Endometrial microvascular endothelial cells (primary cell): Measurements from ENCODE around the gene PLS1. TPM values are rescaled to one million over a fixed set of nuclear protein-coding genes. Genes with fewer than 3 reads are reported as not detected.
"Not testable (repeated sequence)": the region's sequence is repeated elsewhere in the genome, so short reads cannot be mapped to it uniquely, and the experiment has no call there.

Experiments
- in situ Hi-C: cut with HindIII; loops from 2 replicates; pipeline ENCODE4 v1.10.0; 2017; ENCODE audit warnings: low sequenced_read_pairs, low pct_unique_long_range_greater_than_20kb; ENCODE audit errors: inconsistent ontology term
- total RNA-seq: library from RNA; depleted of rRNA; stranded (reverse); fragments of >200 nt; gene quantifications from one replicate; pipeline ENCODE4 v1.2.3, GENCODE V29; 2015; ENCODE audit errors: inconsistent ontology term

PLS1 gene
- 1.4 TPM for total RNA-seq

GRCh38 chr3:142595951-142596725 lies at the start of gene PLS1:
PLS1 (plus strand) TSS chr3:142596393; CDS start chr3:142664238, 67,845 bp downstream.
- in situ Hi-C loops, result no loop called here

- in situ Hi-C loops, result no loop called here
These were observed 46.2 kb upstream of the PLS1 start for GRCh38 chr3:142549986-142550385.

- in situ Hi-C loops, result not testable (repeated sequence)
These were observed 43.6 kb upstream of the PLS1 start for GRCh38 chr3:142552579-142552978.

- in situ Hi-C loops, result no loop called here
These were observed 42.5 kb upstream of the PLS1 start for GRCh38 chr3:142553741-142554140.

GRCh38 chr3:142560118-142560517 lies 36.1 kb upstream of the PLS1 start:
- in situ Hi-C loops, result no loop called here

GRCh38 chr3:142563496-142563997 lies 32.6 kb upstream of the PLS1 start:
- in situ Hi-C loops, result no loop called here

GRCh38 chr3:142566096-142566495 lies 30.1 kb upstream of the PLS1 start:
- in situ Hi-C loops, result no loop called here

- in situ Hi-C loops, result no loop called here
These were observed 27.7 kb upstream of the PLS1 start for GRCh38 chr3:142568393-142569017.

- in situ Hi-C loops, result not testable (repeated sequence)
These were observed 26.8 kb upstream of the PLS1 start for GRCh38 chr3:142569422-142569821.

GRCh38 chr3:142574223-142574622 lies 22.0 kb upstream of the PLS1 start:
- in situ Hi-C loops, result not testable (repeated sequence)

- in situ Hi-C loops, result no loop called here
These were observed 21.5 kb upstream of the PLS1 start for GRCh38 chr3:142574665-142575064.

- in situ Hi-C loops, result no loop called here
These were observed 19.4 kb upstream of the PLS1 start for GRCh38 chr3:142576792-142577191.

- in situ Hi-C loops, result no loop called here
These were observed 18.4 kb upstream of the PLS1 start for GRCh38 chr3:142577696-142578328.

- in situ Hi-C loops, result no loop called here
These were observed 17.6 kb upstream of the PLS1 start, which contains the start of gene ATR for GRCh38 chr3:142578329-142579223. ATR (minus strand) TSS chr3:142578733; CDS start chr3:142578704, 29 bp downstream.

- in situ Hi-C loops, result no loop called here
These were observed 16.2 kb upstream of the PLS1 start for GRCh38 chr3:142580061-142580423.

- in situ Hi-C loops, result not testable (repeated sequence)
These were observed 15.1 kb upstream of the PLS1 start for GRCh38 chr3:142581070-142581469.

- in situ Hi-C loops, result no loop called here
These were observed 9.3 kb upstream of the PLS1 start for GRCh38 chr3:142586803-142587406.

- in situ Hi-C loops, result no loop called here
These were observed 7.5 kb upstream of the PLS1 start for GRCh38 chr3:142588703-142589102.
